Neural crest cell (in vitro differentiated cells): ENCODE data around the gene MYEF2. TPM values are rescaled to one million over a fixed set of nuclear protein-coding genes. Genes with fewer than 3 reads are reported as not detected.

Source experiments
- DNase-seq: peaks from one replicate; pipeline ENCODE4 v3.0.0; 2021; ENCODE audit warnings: low read depth, mixed read lengths, low spot score
- H3K27ac Mint-ChIP-seq: one replicate; pipeline ENCODE4 v1.8.0; 2021; ENCODE audit warnings: mild to moderate bottlenecking, mixed read lengths; ENCODE audit not compliant: unreplicated experiment
- H3K27me3 Mint-ChIP-seq: 2 replicates; pipeline ENCODE4 v1.8.0; 2021; ENCODE audit warnings: low read depth, mild to moderate bottlenecking, mixed read lengths
- H3K36me3 Mint-ChIP-seq: 2 replicates; pipeline ENCODE4 v1.8.0; 2021; ENCODE audit warnings: low read depth, mild to moderate bottlenecking, mixed read lengths
- H3K4me1 Mint-ChIP-seq: 2 replicates; pipeline ENCODE4 v1.8.0; 2021; ENCODE audit warnings: mixed read lengths
- H3K4me3 Mint-ChIP-seq: one replicate; pipeline ENCODE4 v1.8.0; 2021; ENCODE audit warnings: mild to moderate bottlenecking, mixed read lengths
- H3K9me3 Mint-ChIP-seq: 2 replicates; pipeline ENCODE4 v1.8.0; 2021; ENCODE audit warnings: mixed read lengths
- CTCF ChIP-seq: fragments of 200-600 bp; sonication (generic); conservative IDR thresholded peaks from 2 replicates; pipeline ENCODE4 v1.5.0; 2021; ENCODE audit warnings: antibody characterized with exemption, mild to moderate bottlenecking
- total RNA-seq: library from RNA; stranded (reverse); gene quantifications from 2 replicates; pipeline ENCODE4 v1.2.1, GENCODE V29; 2021

MYEF2 gene
- total RNA-seq, 1 donor from 2014 or later = 110 TPM

- no peak for DNase-seq
- H3K9me3 Mint-ChIP-seq = peaks cover 17% of the 10 kb centered on the region
- H3K36me3 Mint-ChIP-seq = peaks cover 37% of the 10 kb centered on the region
- H3K4me1 Mint-ChIP-seq = peaks cover 29% of the 10 kb centered on the region
- no peak overlapping the region for H3K27ac Mint-ChIP-seq
- no peak for TF ChIP-seq CTCF
- peaks cover under 1% of the 10 kb centered on the region for H3K27me3 Mint-ChIP-seq
- H3K4me3 Mint-ChIP-seq = peak overlapping the region; percentile 95
These were observed 2.0 kb downstream of the MYEF2 start for GRCh38 chr15:48176112-48176511.

- no peak for DNase-seq
- peaks cover 36% of the 10 kb centered on the region for H3K4me1 Mint-ChIP-seq
- H3K36me3 Mint-ChIP-seq = peaks cover 41% of the 10 kb centered on the region
- H3K27me3 Mint-ChIP-seq = no peaks in the 10 kb centered on the region
- H3K9me3 Mint-ChIP-seq = peaks cover 17% of the 10 kb centered on the region
- H3K27ac Mint-ChIP-seq = no peak overlapping the region
- H3K4me3 Mint-ChIP-seq = peak overlapping the region; percentile 47
- no peak for TF ChIP-seq CTCF
These were observed 3.0 kb downstream of the MYEF2 start for GRCh38 chr15:48175126-48175525.

- Mint-ChIP-seq H3K27me3 (no peaks in the 10 kb centered on the region), H3K4me3 (no peak overlapping the region), H3K27ac (no peak overlapping the region), H3K36me3 (peaks cover 58% of the 10 kb centered on the region), H3K9me3 (peaks cover 17% of the 10 kb centered on the region), H3K4me1 (peaks cover 28% of the 10 kb centered on the region)
- DNase-seq = no peak
- TF ChIP-seq CTCF = no peak
These were observed 7.1 kb downstream of the MYEF2 start for GRCh38 chr15:48170981-48171380.

GRCh38 chr15:48168616-48169015, 9.5 kb downstream of the MYEF2 start:
- DNase-seq = no peak
- Mint-ChIP-seq H3K27me3 (no peaks in the 10 kb centered on the region), H3K4me3 (peak overlapping the region; percentile 29), H3K4me1 (peaks cover 24% of the 10 kb centered on the region), H3K27ac (peak overlapping the region; percentile 13), H3K9me3 (peaks cover 10% of the 10 kb centered on the region), H3K36me3 (peaks cover 45% of the 10 kb centered on the region)
- TF ChIP-seq CTCF = no peak

GRCh38 chr15:48153526-48153925, 24.6 kb downstream of the MYEF2 start:
- no peak for DNase-seq
- Mint-ChIP-seq H3K36me3 (peaks cover 22% of the 10 kb centered on the region), H3K9me3 (no peaks in the 10 kb centered on the region), H3K27me3 (no peaks in the 10 kb centered on the region), H3K4me3 (no peak overlapping the region), H3K27ac (no peak overlapping the region), H3K4me1 (no peaks in the 10 kb centered on the region)
- no peak for TF ChIP-seq CTCF

GRCh38 chr15:48149858-48150257, 28.2 kb downstream of the MYEF2 start:
- Mint-ChIP-seq H3K4me3 (no peak overlapping the region), H3K9me3 (no peaks in the 10 kb centered on the region), H3K36me3 (peaks cover 25% of the 10 kb centered on the region), H3K27me3 (no peaks in the 10 kb centered on the region), H3K4me1 (no peaks in the 10 kb centered on the region), H3K27ac (no peak overlapping the region)
- no peak for DNase-seq
- no peak for TF ChIP-seq CTCF
